ENCODE data around the gene NTNG1. TPM values are rescaled to one million over a fixed set of nuclear protein-coding genes. Genes with fewer than 3 reads are reported as not detected.
A peak's percentile ranks its signal among the peaks of the same experiment; 100 is the strongest.

The NTNG1 gene
- total RNA-seq, 1 donor from 2014 or later: 0.79 TPM

GRCh38 chr1:107318932-107319331, 178.1 kb downstream of the NTNG1 start:
- peaks cover 17% of the 10 kb centered on the region for H3K4me1 ChIP-seq
- H3K9me3 Mint-ChIP-seq: no peaks in the 10 kb centered on the region
- no peaks in the 10 kb centered on the region for H3K27me3 ChIP-seq
- H2AFZ ChIP-seq (replicated peaks): peak overlapping the region; percentile 31
- no peak overlapping the region for H3K4me3 Mint-ChIP-seq
- no peak overlapping the region for H3K9ac ChIP-seq
- H3K27ac ChIP-seq: no peak overlapping the region
- H3K27me3 Mint-ChIP-seq (ENCODE audit: insufficient read depth, low read depth): no peaks in the 10 kb centered on the region
- no peak overlapping the region for H3K27ac Mint-ChIP-seq
- H3K36me3 ChIP-seq: no peaks in the 10 kb centered on the region
- no peaks in the 10 kb centered on the region for H3K36me3 Mint-ChIP-seq
- no peak for DNase-seq (ENCODE audit: low spot score)
- H4K20me1 ChIP-seq (ENCODE audit: low read depth): no peaks in the 10 kb centered on the region
- H3K79me2 ChIP-seq (ENCODE audit: low read depth): no peaks in the 10 kb centered on the region
- no peaks in the 10 kb centered on the region for H3K9me3 ChIP-seq (ENCODE audit: low read depth)
- peaks cover 15% of the 10 kb centered on the region for H3K4me1 Mint-ChIP-seq
- H3K4me2 ChIP-seq: no peak overlapping the region
- TF ChIP-seq CTCF (IDR thresholded peaks at IDR 0.05) (no peak), EZH2 (IDR thresholded peaks at IDR 0.05) (no peak), EZH2phosphoT487 (IDR thresholded peaks at IDR 0.05) (no peak)
- H3K4me3 ChIP-seq: no peak overlapping the region
- H3F3A ChIP-seq (ENCODE audit: low read depth): no peaks in the 10 kb centered on the region

GRCh38 chr1:107323784-107324183, 182.9 kb downstream of the NTNG1 start:
- no peaks in the 10 kb centered on the region for H3K36me3 ChIP-seq
- no peaks in the 10 kb centered on the region for H3F3A ChIP-seq (ENCODE audit: low read depth)
- TF ChIP-seq EZH2 (IDR thresholded peaks at IDR 0.05) (no peak), CTCF (IDR thresholded peaks at IDR 0.05) (no peak), EZH2phosphoT487 (IDR thresholded peaks at IDR 0.05) (no peak)
- no peaks in the 10 kb centered on the region for H3K79me2 ChIP-seq (ENCODE audit: low read depth)
- no peak overlapping the region for H2AFZ ChIP-seq (replicated peaks)
- no peak overlapping the region for H3K27ac ChIP-seq
- no peaks in the 10 kb centered on the region for H3K27me3 Mint-ChIP-seq (ENCODE audit: insufficient read depth, low read depth)
- no peak overlapping the region for H3K4me2 ChIP-seq
- no peak overlapping the region for H3K4me3 Mint-ChIP-seq
- DNase-seq (ENCODE audit: low spot score): no peak
- no peaks in the 10 kb centered on the region for H3K4me1 Mint-ChIP-seq
- H3K4me3 ChIP-seq: no peak overlapping the region
- no peaks in the 10 kb centered on the region for H4K20me1 ChIP-seq (ENCODE audit: low read depth)
- H3K9ac ChIP-seq: no peak overlapping the region
- no peak overlapping the region for H3K27ac Mint-ChIP-seq
- H3K4me1 ChIP-seq: no peaks in the 10 kb centered on the region
- H3K9me3 ChIP-seq (ENCODE audit: low read depth): no peaks in the 10 kb centered on the region
- H3K27me3 ChIP-seq: no peaks in the 10 kb centered on the region
- no peaks in the 10 kb centered on the region for H3K36me3 Mint-ChIP-seq
- H3K9me3 Mint-ChIP-seq: no peaks in the 10 kb centered on the region

- Mint-ChIP-seq H3K4me1 (no peaks in the 10 kb centered on the region), H3K27me3 (ENCODE audit: insufficient read depth, low read depth) (no peaks in the 10 kb centered on the region), H3K36me3 (no peaks in the 10 kb centered on the region), H3K4me3 (no peak overlapping the region), H3K9me3 (no peaks in the 10 kb centered on the region), H3K27ac (no peak overlapping the region)
- no peaks in the 10 kb centered on the region for H4K20me1 ChIP-seq (ENCODE audit: low read depth)
- no peaks in the 10 kb centered on the region for H3K79me2 ChIP-seq (ENCODE audit: low read depth)
- H3K4me2 ChIP-seq: no peak overlapping the region
- H3K27me3 ChIP-seq: no peaks in the 10 kb centered on the region
- no peaks in the 10 kb centered on the region for H3F3A ChIP-seq (ENCODE audit: low read depth)
- H3K36me3 ChIP-seq: no peaks in the 10 kb centered on the region
- H3K9me3 ChIP-seq (ENCODE audit: low read depth): no peaks in the 10 kb centered on the region
- no peak overlapping the region for H3K27ac ChIP-seq
- TF ChIP-seq EZH2phosphoT487 (IDR thresholded peaks at IDR 0.05) (no peak), EZH2 (IDR thresholded peaks at IDR 0.05) (no peak), CTCF (IDR thresholded peaks at IDR 0.05) (no peak)
- H2AFZ ChIP-seq (replicated peaks): no peak overlapping the region
- H3K4me3 ChIP-seq: no peak overlapping the region
- DNase-seq (ENCODE audit: low spot score): no peak
- no peak overlapping the region for H3K9ac ChIP-seq
- no peaks in the 10 kb centered on the region for H3K4me1 ChIP-seq
Observed at GRCh38 chr1:107326824-107327445, 186.1 kb downstream of the NTNG1 start.

All from neural progenitor cell (in vitro differentiated cells).